Endometrium (tissue), 2 donors: Measurements from ENCODE around the gene MPZ.
"Not testable (repeated sequence)": the region's sequence is repeated elsewhere in the genome, so short reads cannot be mapped to it uniquely, and the experiment has no call there.

Experiments used
- FAIRE-seq: peaks from 2 replicates; lab custom pipeline; 2012; peaks lifted over from hg19 to GRCh38; lab: Jason Lieb, UNC
- donor health status: control.
- donor health status: control.

Gene MPZ

GRCh38 chr1:161299347-161299746, 10.4 kb downstream of the MPZ start:
- no peak for FAIRE-seq

GRCh38 chr1:161298116-161298515, 11.7 kb downstream of the MPZ start:
- FAIRE-seq, result no peak

GRCh38 chr1:161297415-161297814, 12.4 kb downstream of the MPZ start:
- no peak for FAIRE-seq

GRCh38 chr1:161290779-161291178, 19.0 kb downstream of the MPZ start:
- no peak for FAIRE-seq

GRCh38 chr1:161287482-161288054, 22.2 kb downstream of the MPZ start:
- FAIRE-seq, result no peak

- no peak for FAIRE-seq
Measured at GRCh38 chr1:161285521-161285920, 24.2 kb downstream of the MPZ start.

- FAIRE-seq, result no peak
Measured at GRCh38 chr1:161285113-161285512, 24.7 kb downstream of the MPZ start.

- no peak for FAIRE-seq
Measured at GRCh38 chr1:161282991-161283390, 26.8 kb downstream of the MPZ start.

- no peak for FAIRE-seq
Measured at GRCh38 chr1:161274874-161275273, 34.9 kb downstream of the MPZ start.

GRCh38 chr1:161273402-161273801, 36.4 kb downstream of the MPZ start:
- no peak for FAIRE-seq

- no peak for FAIRE-seq
Measured at GRCh38 chr1:161267321-161267720, 42.4 kb downstream of the MPZ start.

GRCh38 chr1:161266836-161267235, 42.9 kb downstream of the MPZ start:
- FAIRE-seq, result no peak

GRCh38 chr1:161266202-161266601, 43.6 kb downstream of the MPZ start:
- no peak for FAIRE-seq

- no peak for FAIRE-seq
Measured at GRCh38 chr1:161265305-161265704, 44.5 kb downstream of the MPZ start.

GRCh38 chr1:161261261-161262235, 48.2 kb downstream of the MPZ start:
- FAIRE-seq, result no peak

- no peak for FAIRE-seq
Measured at GRCh38 chr1:161260376-161261260, 49.1 kb downstream of the MPZ start.

GRCh38 chr1:161259765-161260164, 50.0 kb downstream of the MPZ start:
- FAIRE-seq, result no peak

- no peak for FAIRE-seq
Measured at GRCh38 chr1:161259345-161259702, 50.4 kb downstream of the MPZ start.

- no peak for FAIRE-seq
Measured at GRCh38 chr1:161258439-161259344, 51.1 kb downstream of the MPZ start, which contains the start of gene PCP4L1. Gene PCP4L1, plus strand, starts transcription at chr1:161258745. Its CDS starts 230 bp downstream, at chr1:161258975.

GRCh38 chr1:161257109-161257508, 52.7 kb downstream of the MPZ start:
- not testable (repeated sequence) for FAIRE-seq

- FAIRE-seq, result not testable (repeated sequence)
Measured at GRCh38 chr1:161255955-161256520, 53.7 kb downstream of the MPZ start.
